HG02610 (cell line): ENCODE measurements around the gene SEC22B.
"Not testable (repeated sequence)": the region's sequence is repeated elsewhere in the genome, so short reads cannot be mapped to it uniquely, and the experiment has no call there.

Experiments
- ATAC-seq: cut with Tn5 transposase; IDR thresholded peaks from one replicate; pipeline ENCODE4 v1.9.1; 2021; ENCODE audit warnings: mild to moderate bottlenecking, moderate library complexity; ENCODE audit not compliant: unreplicated experiment

The SEC22B gene

GRCh38 chr1:120176092-120176855, at the start of gene SEC22B:
SEC22B (minus strand) TSS chr1:120176520; CDS start chr1:120176381, 139 bp downstream.
- peak; percentile 96 for ATAC-seq

GRCh38 chr1:120217933-120218332, 41.6 kb upstream of the SEC22B start:
- ATAC-seq, result not testable (repeated sequence)

- ATAC-seq, result not testable (repeated sequence)
Measured at GRCh38 chr1:120217175-120217929, 41.0 kb upstream of the SEC22B start.

GRCh38 chr1:120213606-120214005, 37.3 kb upstream of the SEC22B start:
- not testable (repeated sequence) for ATAC-seq

- ATAC-seq, result not testable (repeated sequence)
Measured at GRCh38 chr1:120210754-120211153, 34.4 kb upstream of the SEC22B start.

- not testable (repeated sequence) for ATAC-seq
Measured at GRCh38 chr1:120196863-120197775, 20.8 kb upstream of the SEC22B start.

GRCh38 chr1:120188626-120189025, 12.3 kb upstream of the SEC22B start:
- ATAC-seq, result not testable (repeated sequence)

GRCh38 chr1:120182176-120182707, 5.9 kb upstream of the SEC22B start:
- ATAC-seq, result not testable (repeated sequence)

GRCh38 chr1:120179811-120180690, 3.7 kb upstream of the SEC22B start:
- not testable (repeated sequence) for ATAC-seq

- ATAC-seq, result no peak
Measured at GRCh38 chr1:120178799-120179756, 2.8 kb upstream of the SEC22B start.

- ATAC-seq, result not testable (repeated sequence)
Measured at GRCh38 chr1:120178058-120178457, 1.7 kb upstream of the SEC22B start.

- not testable (repeated sequence) for ATAC-seq
Measured at GRCh38 chr1:120175688-120176087, 632 bp downstream of the SEC22B start.

- not testable (repeated sequence) for ATAC-seq
Measured at GRCh38 chr1:120164761-120165160, 11.6 kb downstream of the SEC22B start.

- not testable (repeated sequence) for ATAC-seq
Measured at GRCh38 chr1:120162015-120162414, 14.3 kb downstream of the SEC22B start.

GRCh38 chr1:120158495-120158894, 17.8 kb downstream of the SEC22B start:
- ATAC-seq, result not testable (repeated sequence)

GRCh38 chr1:120158086-120158485, 18.2 kb downstream of the SEC22B start:
- ATAC-seq, result not testable (repeated sequence)

- ATAC-seq, result not testable (repeated sequence)
Measured at GRCh38 chr1:120150138-120150822, 26.0 kb downstream of the SEC22B start.
